NCI-H748 treated with DMSO at 0.1 percent for 48 hours (cell line): ENCODE results near the gene FAM217A.

ENCODE experiments used
- DNase-seq: peaks from one replicate; lab custom pipeline; 2025; lab: John Stamatoyannopoulos, UW

The FAM217A gene

GRCh38 chr6:4085332-4085700 lies 6.4 kb upstream of the FAM217A start:
- DNase-seq = no peak

- peak; percentile 72 for DNase-seq
Measured at GRCh38 chr6:4084444-4085331, 5.8 kb upstream of the FAM217A start.

GRCh38 chr6:4074478-4075235 lies 4.3 kb downstream of the FAM217A start:
- no peak for DNase-seq

- no peak for DNase-seq
Measured at GRCh38 chr6:4071330-4071729, 7.6 kb downstream of the FAM217A start.

- DNase-seq = no peak
Measured at GRCh38 chr6:4069199-4069598, 9.7 kb downstream of the FAM217A start.

- no peak for DNase-seq
Measured at GRCh38 chr6:4067673-4068072, 11.3 kb downstream of the FAM217A start.

GRCh38 chr6:4066029-4066755 lies 12.7 kb downstream of the FAM217A start:
- DNase-seq = no peak

- DNase-seq = no peak
Measured at GRCh38 chr6:4059115-4059777, 19.7 kb downstream of the FAM217A start.

GRCh38 chr6:4057036-4057435 lies 21.9 kb downstream of the FAM217A start:
- no peak for DNase-seq

- DNase-seq = peak; percentile 10
Measured at GRCh38 chr6:4055420-4056041, 23.4 kb downstream of the FAM217A start.

GRCh38 chr6:4049246-4049645 lies 29.7 kb downstream of the FAM217A start:
- DNase-seq = no peak

- DNase-seq = no peak
Measured at GRCh38 chr6:4041480-4041879, 37.5 kb downstream of the FAM217A start.

- no peak for DNase-seq
Measured at GRCh38 chr6:4039348-4039747, 39.6 kb downstream of the FAM217A start.

- DNase-seq = no peak
Measured at GRCh38 chr6:4036581-4036980, 42.4 kb downstream of the FAM217A start.

- DNase-seq = no peak
Measured at GRCh38 chr6:4032475-4032874, 46.5 kb downstream of the FAM217A start.

- no peak for DNase-seq
Measured at GRCh38 chr6:4031442-4031841, 47.5 kb downstream of the FAM217A start.

GRCh38 chr6:4030669-4031068 lies 48.3 kb downstream of the FAM217A start:
- DNase-seq = no peak

GRCh38 chr6:4029687-4030086 lies 49.2 kb downstream of the FAM217A start:
- DNase-seq = no peak

GRCh38 chr6:4028051-4028450 lies 50.9 kb downstream of the FAM217A start:
- DNase-seq = no peak

- DNase-seq = no peak
Measured at GRCh38 chr6:4025681-4026080, 53.3 kb downstream of the FAM217A start.

GRCh38 chr6:4023240-4023639 lies 55.7 kb downstream of the FAM217A start:
- DNase-seq = no peak
